Left colon (tissue), 2 donors: Measurements from ENCODE around the gene PARG. TPM values are rescaled to one million over a fixed set of nuclear protein-coding genes. Genes with fewer than 3 reads are reported as not detected.
"Not testable (repeated sequence)": the region's sequence is repeated elsewhere in the genome, so short reads cannot be mapped to it uniquely, and the experiment has no call there.

ENCODE experiments used
- ATAC-seq: fragments of 200-7000 bp; cut with Tn5 transposase; one replicate; pipeline ENCODE4 v1.9.1; 2020; ENCODE audit warnings: mild to moderate bottlenecking, moderate library complexity
- DNase-seq, 2 donors: peaks; one replicate each; pipeline ENCODE4 v3.0.0-alpha.2; 2020
- intact Hi-C, 2 donors: fragments of 100-400 bp; cut with DNase I in 1 of 2; cut with micrococcal nuclease in 1 of 2; formaldehyde crosslinking; loops; one replicate each; pipeline versions ENCODE4 v1.11.2 to v1.14.0; 2022; cut with DNase I, micrococcal nuclease
- total RNA-seq, 2 donors: library from RNA; stranded (reverse); fragmentation: NEBNext Ultra II Directional; extraction: Animal tissue kit (Norgen Biotek cat#: 25700); gene quantifications; one replicate each; pipeline ENCODE4 v1.2.1, GENCODE V29; 2021
- donor health status: DM: no; HTN: no; CAD: no.
- donor health status: DM: yes; HTN: yes; CAD: no.

PARG gene
- total RNA-seq, 2 donors from 2014 or later = 25.5 to 31.6 TPM

DNA sequence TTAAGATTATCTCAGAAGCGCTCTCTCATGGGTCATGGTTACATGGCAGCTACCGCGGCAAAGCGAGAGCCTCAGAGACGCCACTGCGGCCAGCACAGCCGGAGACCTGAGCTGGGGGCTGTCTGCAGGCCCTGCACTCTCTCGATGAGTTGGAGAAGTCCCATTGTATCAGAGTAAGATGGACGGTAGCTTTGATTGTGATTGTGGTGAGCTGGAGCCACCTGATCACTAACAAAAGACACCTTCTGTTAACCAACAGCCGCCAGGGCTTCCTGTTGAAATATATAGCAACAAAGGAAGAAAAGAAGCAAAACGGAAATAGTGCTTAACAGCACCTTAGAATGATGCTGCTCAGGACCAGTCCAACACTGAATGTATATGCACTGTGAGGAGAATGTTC lies 170.8 kb downstream of the PARG start:
- DNase-seq, ATAC-seq, intact Hi-C loops: not testable (repeated sequence)

DNA sequence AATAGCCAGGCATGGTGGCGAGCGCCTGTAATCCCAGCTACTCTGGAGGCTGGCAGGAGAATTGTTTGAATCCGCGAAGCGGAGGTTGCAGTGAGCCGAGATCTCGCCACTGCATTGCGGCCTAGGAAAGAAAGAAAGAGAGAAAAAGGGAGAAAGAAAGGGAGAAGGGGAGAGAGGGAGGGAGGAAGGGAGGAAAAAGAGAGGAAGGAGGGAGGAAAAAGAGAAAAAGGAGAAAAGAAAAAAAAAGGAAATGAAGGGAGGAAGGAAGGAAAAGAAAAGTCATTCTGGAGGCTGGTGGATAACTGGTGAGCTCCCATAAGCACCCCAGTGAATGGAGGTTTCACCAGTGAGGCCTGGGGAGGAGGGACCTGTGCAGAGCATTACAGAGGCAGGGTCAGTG lies 172.1 kb downstream of the PARG start:
- ATAC-seq (no peak), DNase-seq (no peak)
- intact Hi-C loops = no loop called here

DNA sequence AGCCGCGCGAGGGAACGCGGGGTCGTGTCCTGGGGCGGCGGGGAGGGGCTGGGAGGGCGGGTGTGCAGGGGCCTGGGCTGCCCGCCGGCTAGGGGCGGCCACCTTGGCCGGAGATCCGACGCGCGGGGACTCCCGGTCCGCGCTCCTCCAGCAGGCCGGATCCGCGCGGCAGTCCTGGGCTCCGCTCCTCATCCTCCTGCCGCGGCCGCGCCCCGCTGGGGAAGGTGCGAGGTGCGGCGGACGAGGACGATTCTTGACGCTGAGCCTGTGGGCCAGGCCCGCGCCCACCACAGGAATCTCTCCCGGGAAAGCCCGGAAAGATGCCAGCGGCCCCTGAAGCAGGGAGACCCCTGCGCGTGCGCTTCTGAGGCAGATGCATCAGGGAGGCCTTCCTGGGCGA lies 173.1 kb downstream of the PARG start:
- intact Hi-C loops = no loop called here
- DNase-seq (no peak), ATAC-seq (no peak)

- intact Hi-C loops = no loop called here
- no peak for ATAC-seq
- no peak for DNase-seq
Measured at GRCh38 chr10:49768329-49768728, 173.5 kb downstream of the PARG start.

Other genes with a start within 250 kb of the PARG start
- gene OGDHL, start 179.7 kb downstream of the PARG start, total RNA-seq = 1 to 10 TPM; 1.1 to 1.3 TPM
- gene TIMM23B, start within 50 bp of the PARG start, total RNA-seq = 10 to 100 TPM; 10.7 to 14.9 TPM
- 10 to 100 TPM in 1 of 2 donors, 1 to 10 TPM in 1; 8.9 to 11.8 TPM for gene AGAP6, start 46.4 kb upstream of the PARG start, total RNA-seq
- gene WASHC2A, start 125.9 kb upstream of the PARG start, total RNA-seq = 10 to 100 TPM; 67.3 to 75.5 TPM